Measurements from ENCODE around the gene ARHGAP44. TPM values are rescaled to one million over a fixed set of nuclear protein-coding genes. Genes with fewer than 3 reads are reported as not detected.

ARHGAP44 gene
- total RNA-seq, 4 donors from 2014 or later, result 10.9 to 22.0 (median 18.7) TPM

DNA sequence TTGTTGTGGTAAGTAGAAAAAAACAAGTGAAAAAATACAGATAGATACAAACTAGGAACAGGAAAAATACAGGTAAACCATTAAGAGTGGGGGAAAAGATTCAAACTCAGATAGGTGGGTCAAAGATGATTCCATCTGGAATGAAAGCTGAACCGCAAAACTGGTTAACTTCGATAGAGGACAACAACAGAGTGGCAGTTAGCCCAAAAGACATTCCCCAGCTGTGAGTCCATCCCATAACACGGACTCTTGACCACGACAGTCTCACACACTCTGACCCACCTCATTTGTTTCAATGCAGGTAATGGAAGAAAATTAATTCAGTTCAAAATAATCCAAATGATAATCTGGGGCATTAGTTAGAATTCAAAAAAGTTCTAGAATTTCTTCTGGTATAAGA is 215.0 kb downstream of the ARHGAP44 start:
- DNase-seq, result no peak
- H3K27ac ChIP-seq, result no peak overlapping the region
- no peak overlapping the region for H3K4me3 ChIP-seq (replicated peaks in 1 of 3)
- peaks cover 56 to 59% of the 10 kb centered on the region in 2 donors for H3K36me3 ChIP-seq
- no peaks in the 10 kb centered on the region for H3K9me3 ChIP-seq
- TF ChIP-seq CTCF (IDR thresholded peaks at IDR 0.05), result no peak
- no peak for TF ChIP-seq POLR2A (IDR thresholded peaks at IDR 0.05)
- intact Hi-C loops (cut with DNase I), result loop anchor here (10.0 kb wide), 2 partner anchors 80 to 460 kb away; no protein-coding TSS in a partner anchor
- 92% methylated on average over 4 of the region's 4 CpGs for WGBS, 2 donors
- no peaks in the 10 kb centered on the region for H3K27me3 ChIP-seq
- H3K4me1 ChIP-seq, result peaks cover 16 to 20% of the 10 kb centered on the region in 2 donors

DNA sequence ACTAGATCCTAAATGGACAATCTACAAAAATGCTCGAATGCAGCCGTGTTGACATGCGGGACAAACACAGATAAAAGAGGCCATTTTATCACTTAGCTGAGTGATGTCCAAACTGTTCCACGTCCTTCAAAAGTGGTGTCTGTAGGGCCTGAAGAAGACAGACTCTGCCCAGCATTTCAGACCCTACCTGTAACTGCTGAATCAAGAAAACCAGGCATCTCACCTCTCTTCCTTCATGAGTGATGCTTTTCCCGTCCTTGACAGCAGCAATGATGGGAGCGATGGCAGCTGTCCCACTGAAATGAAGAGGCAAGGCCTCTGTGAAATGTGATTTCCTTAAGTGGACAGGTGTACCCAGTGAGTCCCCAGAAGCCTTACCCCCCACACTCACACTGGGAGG is 216.2 kb downstream of the ARHGAP44 start:
- DNase-seq, result no peak
- 92 to 95% methylated on average over 6 of the region's 6 CpGs for WGBS, 2 donors
- H3K4me3 ChIP-seq (replicated peaks in 1 of 3), result no peak overlapping the region
- no peaks in the 10 kb centered on the region for H3K27me3 ChIP-seq
- TF ChIP-seq CTCF (IDR thresholded peaks at IDR 0.05) (no peak), POLR2A (IDR thresholded peaks at IDR 0.05) (no peak)
- H3K27ac ChIP-seq, result no peak overlapping the region
- H3K36me3 ChIP-seq, result peaks cover 55 to 58% of the 10 kb centered on the region in 2 donors
- intact Hi-C loops (cut with DNase I), result loop anchor here (10.0 kb wide), 2 partner anchors 81 to 461 kb away; no protein-coding TSS in a partner anchor
- peaks cover 16 to 20% of the 10 kb centered on the region in 2 donors for H3K4me1 ChIP-seq
- no peaks in the 10 kb centered on the region for H3K9me3 ChIP-seq

DNA sequence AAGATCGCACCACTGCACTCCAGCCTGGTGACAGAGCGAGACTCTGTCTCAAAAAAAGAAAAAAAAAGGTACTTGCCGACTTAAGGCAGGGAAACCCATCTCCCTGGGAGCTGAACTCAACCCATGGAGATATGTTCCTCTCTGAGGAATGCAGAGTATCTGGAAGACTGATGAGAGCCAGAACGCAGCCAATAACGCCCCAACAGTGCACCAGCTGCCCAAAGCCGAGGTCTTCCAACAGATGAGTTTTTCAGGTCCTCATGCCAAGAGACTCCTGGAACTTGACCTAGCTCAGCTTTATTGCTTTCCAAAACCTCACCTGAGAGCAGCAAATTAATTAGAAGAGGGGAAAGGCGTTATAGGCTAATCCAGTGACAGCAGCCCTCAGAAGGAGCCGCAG is 219.2 kb downstream of the ARHGAP44 start:
- TF ChIP-seq CTCF (IDR thresholded peaks at IDR 0.05) (no peak), POLR2A (IDR thresholded peaks at IDR 0.05) (no peak)
- DNase-seq, result no peak
- Histone ChIP-seq H3K9me3 (no peaks in the 10 kb centered on the region), H3K4me1 (no peaks in the 10 kb centered on the region), H3K27ac (no peak overlapping the region), H3K4me3 (replicated peaks in 1 of 3) (no peak overlapping the region), H3K27me3 (no peaks in the 10 kb centered on the region), H3K36me3 (peaks cover 71 to 74% of the 10 kb centered on the region in 2 donors)
- intact Hi-C loops (cut with DNase I), result loop anchor here (10.0 kb wide), 2 partner anchors 84 to 464 kb away; no protein-coding TSS in a partner anchor
- 95 to 96% methylated on average over 8 of the region's 8 CpGs for WGBS, 2 donors

GRCh38 chr17:13010959-13011358 is 221.7 kb downstream of the ARHGAP44 start:
- intact Hi-C loops (cut with DNase I), result no loop called here
- Histone ChIP-seq H3K27me3 (no peaks in the 10 kb centered on the region), H3K9me3 (no peaks in the 10 kb centered on the region), H3K36me3 (peaks cover 81 to 85% of the 10 kb centered on the region in 2 donors), H3K4me3 (replicated peaks in 1 of 3) (no peak overlapping the region), H3K4me1 (peaks cover 0 to under 1% of the 10 kb centered on the region in 2 donors), H3K27ac (no peak overlapping the region)
- DNase-seq, result no peak
- WGBS, 2 donors, result 72 to 91% methylated on average over 7 of the region's 7 CpGs
- no peak for TF ChIP-seq CTCF (IDR thresholded peaks at IDR 0.05)

- peaks cover 59 to 61% of the 10 kb centered on the region in 2 donors for H3K36me3 ChIP-seq
- H3K4me3 ChIP-seq (replicated peaks in 1 of 3), result no peak overlapping the region
- no peak overlapping the region for H3K27ac ChIP-seq
- H3K27me3 ChIP-seq, result no peaks in the 10 kb centered on the region
- no peak for DNase-seq
- intact Hi-C loops (cut with DNase I), result no loop called here
- H3K4me1 ChIP-seq, result peaks cover 12 to 15% of the 10 kb centered on the region in 2 donors
- 92 to 96% methylated on average over 7 of the region's 7 CpGs for WGBS, 2 donors
- H3K9me3 ChIP-seq, result no peaks in the 10 kb centered on the region
- TF ChIP-seq CTCF (IDR thresholded peaks at IDR 0.05) (no peak), POLR2A (IDR thresholded peaks at IDR 0.05) (no peak)
Measured at GRCh38 chr17:13014801-13015200, 225.5 kb downstream of the ARHGAP44 start.

Data from thyroid gland (tissue), 4 donors.